GM18519 (cell line): ENCODE data around the gene HNRNPA2B1.
"Not testable (repeated sequence)": the region's sequence is repeated elsewhere in the genome, so short reads cannot be mapped to it uniquely, and the experiment has no call there.

Source experiments
- ATAC-seq: cut with Tn5 transposase; IDR thresholded peaks from one replicate; pipeline ENCODE4 v1.9.1; 2021; ENCODE audit warnings: mild to moderate bottlenecking, moderate library complexity; ENCODE audit not compliant: unreplicated experiment, low FRiP score

HNRNPA2B1 gene

GRCh38 chr7:26198781-26199169 lies 1.8 kb downstream of the HNRNPA2B1 start:
- ATAC-seq, result no peak

GRCh38 chr7:26198133-26198780 lies 2.3 kb downstream of the HNRNPA2B1 start:
- no peak for ATAC-seq

DNA sequence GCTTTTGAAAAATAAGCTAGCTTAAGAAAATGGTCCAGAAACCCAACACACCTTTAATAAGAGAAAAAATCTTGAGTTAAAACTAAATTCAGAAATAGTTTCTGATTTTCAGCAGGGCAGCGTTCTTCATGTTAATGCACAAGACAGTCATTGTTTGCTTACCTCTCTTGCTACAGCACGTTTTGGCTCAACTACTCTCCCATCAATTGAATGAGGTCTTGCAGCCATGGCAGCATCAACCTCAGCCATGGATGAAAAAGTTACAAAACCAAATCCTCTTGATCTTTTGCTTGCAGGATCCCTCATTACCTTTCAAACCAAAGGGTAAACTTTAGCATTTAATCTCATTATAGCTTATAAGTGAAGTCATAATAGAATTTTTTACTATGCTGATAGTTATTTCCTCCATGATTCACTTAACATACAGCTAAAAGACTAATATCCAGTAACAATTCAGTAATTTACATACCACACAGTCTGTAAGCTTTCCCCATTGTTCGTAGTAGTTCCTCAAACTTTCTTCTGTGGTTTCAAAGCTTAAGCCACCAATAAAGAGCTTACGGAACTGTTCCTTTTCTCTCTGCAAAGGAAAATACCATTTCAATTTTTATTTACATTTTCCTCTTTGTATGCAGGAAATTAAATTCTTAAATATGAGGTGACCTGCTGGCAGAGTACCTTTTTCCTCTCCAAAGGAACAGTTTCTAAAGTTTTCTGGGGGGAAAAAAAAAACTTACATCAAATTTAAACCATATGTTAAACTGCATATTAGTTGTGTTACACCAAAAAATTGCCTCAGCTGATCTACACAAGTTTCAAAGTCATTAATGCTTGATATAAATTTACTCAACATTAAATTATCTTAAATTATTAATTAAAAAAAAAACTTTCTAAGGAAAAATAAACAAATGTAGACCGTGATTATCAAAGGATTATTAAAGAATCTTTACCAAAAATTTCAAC lies 3.1 kb downstream of the HNRNPA2B1 start:
- no peak for ATAC-seq

- ATAC-seq, result no peak
Measured at GRCh38 chr7:26195867-26196657, 4.5 kb downstream of the HNRNPA2B1 start.

DNA sequence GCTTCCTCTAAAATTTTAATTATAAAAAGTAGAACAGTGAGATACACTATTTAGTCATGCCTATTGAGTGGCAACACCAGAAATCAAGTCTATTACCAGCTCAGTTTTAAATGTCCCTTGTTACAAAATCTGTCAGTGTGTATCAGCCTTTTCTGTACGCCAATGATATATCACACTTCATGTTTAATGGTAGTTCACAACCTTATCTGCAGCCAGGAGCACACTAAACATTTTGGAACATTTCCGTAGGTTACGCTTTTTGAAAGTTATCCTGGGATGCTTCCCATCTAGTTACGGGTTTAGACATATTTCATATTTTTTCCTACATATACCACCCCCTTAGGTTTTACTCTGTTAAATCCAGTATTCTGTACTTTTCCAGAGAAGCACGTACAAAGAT lies 5.4 kb downstream of the HNRNPA2B1 start:
- ATAC-seq, result no peak

DNA sequence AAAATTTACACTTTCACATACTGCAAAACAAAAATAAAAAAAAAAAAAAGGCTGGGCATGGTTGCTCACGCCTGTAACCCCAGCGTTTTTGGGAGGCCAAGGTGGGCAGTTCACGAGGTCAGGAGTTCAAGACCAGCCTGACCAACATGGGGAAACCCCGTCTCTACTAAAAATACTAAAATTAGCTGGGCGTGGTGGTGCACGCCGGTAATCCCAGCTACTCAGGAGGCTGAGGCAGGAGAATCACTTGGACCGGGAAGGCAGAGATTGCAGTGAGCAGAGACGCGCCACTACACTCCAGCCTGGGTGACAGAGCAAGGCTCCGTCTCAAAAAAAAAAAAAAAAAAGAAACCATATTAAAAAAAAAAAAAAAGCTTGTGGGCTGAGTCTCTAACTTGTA lies 5.8 kb downstream of the HNRNPA2B1 start:
- not testable (repeated sequence) for ATAC-seq

DNA sequence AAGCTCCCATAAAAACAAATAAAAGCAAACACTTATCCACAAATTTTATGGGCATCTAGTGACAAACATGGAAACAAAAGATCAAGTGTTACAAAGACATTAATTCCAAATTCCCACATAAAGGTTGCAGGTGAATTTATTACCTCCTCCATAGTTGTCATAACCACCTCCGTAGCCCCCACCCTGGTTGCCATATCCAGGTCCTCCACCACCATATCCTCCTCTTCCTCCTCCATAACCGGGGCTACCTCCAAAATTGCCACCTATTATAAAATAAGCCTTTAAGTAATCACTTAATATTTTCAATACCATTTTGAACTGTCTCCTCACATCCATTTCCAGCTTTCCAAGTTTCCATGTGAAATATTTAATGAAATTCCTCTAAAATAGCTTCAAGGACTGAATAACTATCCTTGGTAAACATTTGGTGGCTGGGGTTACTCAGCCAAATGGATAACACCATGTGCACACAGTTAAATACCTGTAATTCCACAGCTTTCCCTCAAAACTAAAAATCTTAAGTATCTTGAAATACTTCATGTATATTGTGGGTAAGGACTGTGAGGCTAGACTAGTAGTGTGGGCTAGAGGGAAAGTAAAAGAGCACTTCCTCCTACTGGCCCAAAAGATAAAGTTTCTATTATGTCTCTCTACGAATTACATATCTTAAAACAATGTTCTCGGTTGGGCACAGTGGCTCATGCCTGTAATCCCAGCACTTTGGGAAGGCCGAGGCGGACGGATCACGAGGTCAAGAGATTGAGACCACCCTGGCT lies 6.9 kb downstream of the HNRNPA2B1 start:
- ATAC-seq, result no peak

DNA sequence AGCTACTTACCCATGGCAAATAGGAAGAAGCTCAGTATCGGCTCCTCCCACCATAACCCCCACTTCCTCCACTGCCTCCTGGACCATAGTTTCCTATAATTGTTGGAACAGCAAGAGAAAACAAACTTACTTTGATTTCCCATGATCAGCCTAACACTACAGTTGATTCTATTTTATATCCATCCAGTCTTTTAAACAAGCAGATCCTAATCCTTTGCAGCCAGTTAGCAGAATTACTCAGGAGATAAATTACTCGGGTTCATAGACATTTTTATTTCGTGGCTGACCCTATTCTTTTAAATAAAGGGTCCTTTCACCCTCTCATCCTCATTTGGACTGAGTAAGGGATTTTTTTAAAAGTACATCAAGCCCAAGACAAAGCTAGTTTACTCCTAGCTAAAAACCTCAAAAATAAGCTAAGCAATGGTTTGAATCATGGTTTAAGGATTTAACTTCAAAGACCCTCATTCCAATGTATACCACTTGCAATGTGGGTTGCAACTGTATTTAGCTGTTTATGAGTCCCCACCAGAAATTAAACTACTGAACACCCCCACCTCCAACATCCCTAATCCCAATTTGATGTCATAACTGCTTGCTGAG lies 8.0 kb downstream of the HNRNPA2B1 start:
- no peak for ATAC-seq

GRCh38 chr7:26191974-26192479 lies 8.5 kb downstream of the HNRNPA2B1 start:
- ATAC-seq, result no peak

- ATAC-seq, result no peak
Measured at GRCh38 chr7:26191233-26191973, 9.1 kb downstream of the HNRNPA2B1 start.

GRCh38 chr7:26190417-26190869 lies 10.1 kb downstream of the HNRNPA2B1 start:
- no peak for ATAC-seq

GRCh38 chr7:26189697-26190096 lies 10.8 kb downstream of the HNRNPA2B1 start:
- no peak for ATAC-seq

DNA sequence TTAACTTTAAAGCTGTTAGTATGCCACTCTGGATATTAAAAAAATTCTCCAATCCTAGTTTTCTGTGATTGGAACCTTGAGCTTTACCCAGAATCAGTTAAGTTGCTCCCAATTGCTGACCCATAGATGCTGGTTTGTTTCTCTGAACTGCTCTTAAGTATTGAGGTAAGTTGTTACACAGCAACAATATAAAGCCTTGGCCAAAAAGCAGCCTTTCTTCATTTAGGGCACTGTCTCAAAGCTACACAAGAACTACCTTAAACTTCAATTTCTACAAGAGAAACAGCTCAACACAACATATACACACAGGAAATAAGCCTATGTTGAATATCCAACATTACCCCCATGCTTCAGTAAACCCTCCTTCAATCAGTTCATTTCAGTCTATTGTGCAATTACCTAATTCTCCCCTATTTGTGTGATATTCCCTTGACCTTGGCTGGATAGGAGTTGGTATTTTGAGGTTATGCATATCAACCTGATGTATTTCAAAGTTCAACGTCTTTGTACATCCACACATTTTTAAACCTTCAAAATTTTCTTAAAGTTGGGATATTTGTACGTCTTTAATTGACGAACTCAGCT lies 11.5 kb downstream of the HNRNPA2B1 start:
- ATAC-seq, result no peak

- no peak for ATAC-seq
Measured at GRCh38 chr7:26188206-26188956, 12.2 kb downstream of the HNRNPA2B1 start.

- no peak for ATAC-seq
Measured at GRCh38 chr7:26187380-26188205, 13.0 kb downstream of the HNRNPA2B1 start.

DNA sequence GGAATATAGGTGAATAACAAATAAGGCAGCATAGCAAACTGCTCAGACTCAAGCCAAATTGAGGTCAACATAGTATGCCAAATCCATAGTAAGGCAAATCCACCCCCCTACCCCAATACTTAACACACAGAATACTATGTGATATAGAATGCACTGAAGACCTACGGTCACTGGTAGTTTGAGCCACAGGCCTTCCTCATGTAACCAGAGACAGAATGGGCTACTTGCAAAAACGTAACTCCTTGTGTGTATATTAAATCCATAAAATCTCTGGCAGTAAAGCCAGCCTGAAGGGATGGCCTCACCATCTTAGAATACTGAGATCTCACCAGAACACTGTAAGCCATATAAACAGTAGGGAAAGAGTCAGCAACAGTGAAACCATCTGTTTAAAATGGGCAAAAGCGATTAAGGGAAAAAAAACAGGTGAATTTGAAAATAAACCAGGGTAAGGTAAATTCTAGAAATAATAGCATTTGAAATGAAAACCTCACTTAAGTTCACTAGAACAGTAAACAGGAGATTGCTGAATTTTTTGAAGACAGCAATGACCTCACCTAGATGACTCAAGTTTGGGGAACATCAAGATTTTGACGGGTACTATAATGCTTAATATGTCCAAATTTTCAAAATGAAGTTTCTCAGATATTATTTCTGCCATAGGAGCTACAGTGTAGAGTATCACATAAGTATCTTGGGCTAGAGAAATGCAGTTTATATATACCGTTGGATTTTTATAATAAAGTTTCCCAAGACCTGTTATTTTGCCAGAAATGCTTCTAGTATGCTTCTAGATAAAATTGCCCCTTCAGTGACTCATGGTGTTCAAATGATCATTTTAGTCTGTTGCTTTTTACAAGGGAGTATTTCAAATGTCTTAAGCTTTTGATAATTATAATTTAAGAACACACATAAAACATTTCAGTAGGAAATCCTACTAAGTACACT lies 13.9 kb downstream of the HNRNPA2B1 start:
- no peak for ATAC-seq
